B cell (primary cell): ENCODE data around the gene CHAT.

Experiments
- EZH2 ChIP-seq: IDR thresholded peaks from 2 replicates; pipeline ENCODE4 v1.6.1; 2012; ENCODE audit warnings: borderline replicate concordance, low read depth, mild to moderate bottlenecking, moderate library complexity, low read length; ENCODE audit not compliant: insufficient read depth, poor library complexity, severe bottlenecking
- TF ChIP-seq, protein P1 (sequence below): fragments of 200-600 bp; IDR thresholded peaks from one replicate; pipeline ENCODE4 v1.8.0; 2022; ENCODE audit warnings: antibody characterized with exemption, mild to moderate bottlenecking

DNA sequence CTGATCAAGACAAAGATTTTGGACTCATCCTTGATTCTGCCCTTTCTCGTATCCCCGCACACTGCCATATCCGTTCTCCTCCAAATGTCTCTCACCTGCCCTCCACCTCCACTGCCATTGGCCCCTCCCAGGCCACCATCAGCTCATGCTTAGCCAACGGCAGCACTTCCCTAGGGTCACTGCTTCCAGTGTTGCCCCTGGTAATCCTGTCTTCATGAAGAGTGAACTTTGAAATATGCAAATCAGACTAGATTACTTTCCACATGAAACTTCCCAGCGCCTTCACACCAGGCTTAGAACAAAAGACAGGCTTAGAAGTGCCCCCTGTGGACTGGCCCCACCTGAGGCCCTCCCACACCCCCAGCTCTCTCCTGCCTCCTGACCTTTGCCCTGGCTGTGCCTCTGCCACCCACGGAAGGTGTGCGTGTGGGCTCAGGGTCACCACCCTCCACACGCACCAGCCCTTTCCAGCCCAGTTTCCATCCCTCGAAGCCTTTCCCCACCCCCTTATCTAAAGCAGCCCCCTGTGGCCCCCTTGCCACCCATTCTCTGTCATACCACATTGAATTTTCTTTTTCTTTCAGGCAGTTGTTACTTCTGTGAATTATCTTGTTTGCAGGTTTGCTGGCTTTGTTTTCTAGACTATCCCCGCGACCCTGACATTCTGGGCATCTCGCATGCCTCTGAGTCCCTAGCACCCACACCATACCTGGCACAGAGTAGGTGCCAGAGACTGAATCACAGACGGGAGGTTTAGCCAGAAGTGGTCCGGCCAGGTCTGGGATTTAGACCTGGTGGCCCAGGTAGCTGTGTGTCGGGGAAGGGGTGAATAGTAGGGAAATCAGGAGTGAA lies 38.8 kb downstream of the CHAT start:
- TF ChIP-seq, protein P1, sequence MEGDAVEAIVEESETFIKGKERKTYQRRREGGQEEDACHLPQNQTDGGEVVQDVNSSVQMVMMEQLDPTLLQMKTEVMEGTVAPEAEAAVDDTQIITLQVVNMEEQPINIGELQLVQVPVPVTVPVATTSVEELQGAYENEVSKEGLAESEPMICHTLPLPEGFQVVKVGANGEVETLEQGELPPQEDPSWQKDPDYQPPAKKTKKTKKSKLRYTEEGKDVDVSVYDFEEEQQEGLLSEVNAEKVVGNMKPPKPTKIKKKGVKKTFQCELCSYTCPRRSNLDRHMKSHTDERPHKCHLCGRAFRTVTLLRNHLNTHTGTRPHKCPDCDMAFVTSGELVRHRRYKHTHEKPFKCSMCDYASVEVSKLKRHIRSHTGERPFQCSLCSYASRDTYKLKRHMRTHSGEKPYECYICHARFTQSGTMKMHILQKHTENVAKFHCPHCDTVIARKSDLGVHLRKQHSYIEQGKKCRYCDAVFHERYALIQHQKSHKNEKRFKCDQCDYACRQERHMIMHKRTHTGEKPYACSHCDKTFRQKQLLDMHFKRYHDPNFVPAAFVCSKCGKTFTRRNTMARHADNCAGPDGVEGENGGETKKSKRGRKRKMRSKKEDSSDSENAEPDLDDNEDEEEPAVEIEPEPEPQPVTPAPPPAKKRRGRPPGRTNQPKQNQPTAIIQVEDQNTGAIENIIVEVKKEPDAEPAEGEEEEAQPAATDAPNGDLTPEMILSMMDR = no peak
- TF ChIP-seq EZH2 = no peak
